GM18870 (cell line): ENCODE data around the gene MRPS15.
A peak's percentile ranks its signal among the peaks of the same experiment; 100 is the strongest.
"Not testable (repeated sequence)": the region's sequence is repeated elsewhere in the genome, so short reads cannot be mapped to it uniquely, and the experiment has no call there.

Experiments used
- ATAC-seq: cut with Tn5 transposase; IDR thresholded peaks from one replicate; pipeline ENCODE4 v1.9.1; 2021; ENCODE audit warnings: moderate library complexity; ENCODE audit not compliant: unreplicated experiment

Gene MRPS15

GRCh38 chr1:36484099-36484498 is 19.9 kb upstream of the MRPS15 start:
- no peak for ATAC-seq

DNA sequence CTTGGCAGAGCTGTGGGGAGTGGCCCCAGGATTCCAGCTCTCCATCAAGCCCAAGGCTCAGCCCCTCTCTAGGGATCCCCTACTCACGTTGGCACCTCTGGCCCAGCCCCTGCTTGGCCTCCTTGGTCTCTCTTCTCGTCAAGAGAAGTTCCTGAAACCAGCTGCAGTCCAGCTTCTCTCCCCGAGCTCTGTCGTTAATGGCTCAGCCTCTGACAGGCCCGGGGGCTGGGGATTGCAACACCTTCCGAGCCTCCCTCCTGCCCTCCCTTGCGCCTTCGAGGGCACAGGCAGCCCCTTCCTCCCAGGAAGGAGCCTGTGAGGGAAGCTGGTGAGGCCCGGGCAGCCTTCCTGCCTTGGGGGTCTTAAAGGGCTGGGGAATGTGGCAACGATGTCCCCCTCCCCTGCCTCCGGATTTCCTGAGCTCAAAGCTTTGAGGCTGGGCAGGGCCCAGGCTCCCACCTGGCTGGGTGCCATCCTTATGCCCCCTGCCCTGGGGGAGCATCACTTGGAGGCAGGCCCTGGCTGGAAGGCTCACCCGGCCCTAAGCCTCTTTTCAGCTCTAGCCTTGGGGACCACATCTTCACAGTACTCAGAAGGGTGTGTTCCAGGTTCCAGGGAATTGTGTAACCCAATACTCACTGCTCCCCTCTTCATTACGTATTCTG is 18.7 kb upstream of the MRPS15 start, which contains the start of gene CSF3R:
Gene CSF3R, minus strand, starts transcription at position 190 of the 665 bp plus-strand sequence. CDS start 3,417 bp downstream, outside the sequence.
- ATAC-seq, result no peak

DNA sequence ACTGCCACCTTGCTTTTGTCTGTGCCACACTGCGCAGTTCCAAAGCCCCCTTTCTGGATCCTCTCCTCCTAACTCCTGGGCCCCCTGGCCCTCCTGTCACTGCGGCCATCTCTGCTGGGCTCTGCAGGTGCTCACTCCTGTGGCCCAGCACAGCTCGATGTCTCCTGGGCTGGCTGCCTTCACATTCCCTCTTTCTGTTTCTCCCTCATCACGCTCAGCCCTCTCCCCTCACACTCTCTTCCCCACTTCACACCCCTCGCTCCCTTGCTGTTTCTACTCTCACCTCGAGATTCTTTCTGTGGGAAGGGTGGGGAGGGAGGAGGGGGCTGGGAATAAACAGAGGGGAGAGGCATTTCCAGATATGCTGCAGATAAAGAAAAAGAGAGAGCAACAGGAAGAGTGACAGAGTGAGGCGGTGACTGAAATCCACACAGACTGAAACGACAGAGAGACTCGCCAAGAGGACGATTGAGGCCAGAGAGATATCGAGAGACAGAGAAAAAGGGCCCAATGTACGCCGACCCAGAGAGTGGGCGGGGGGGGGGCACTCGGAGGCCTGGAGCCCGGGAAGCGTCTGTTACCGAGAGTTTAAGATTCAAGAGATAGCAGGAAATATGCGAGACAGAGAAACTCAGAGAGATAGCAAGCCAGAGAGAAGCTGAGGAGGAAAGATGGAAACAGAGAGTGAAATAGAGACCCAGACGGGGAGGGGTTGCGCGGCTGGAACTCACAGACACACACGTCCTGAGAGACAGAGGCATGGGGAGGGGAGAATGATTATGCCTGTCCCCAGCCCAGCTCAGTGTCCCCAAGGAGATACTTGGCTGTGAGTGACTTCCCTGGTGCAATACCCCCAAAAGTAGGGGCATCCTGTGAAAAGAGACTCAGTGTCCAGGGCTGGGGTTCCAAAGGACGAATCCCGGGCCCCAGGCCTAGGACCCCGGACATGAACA is 17.9 kb upstream of the MRPS15 start:
- no peak for ATAC-seq

- ATAC-seq, result no peak
These were observed 16.9 kb upstream of the MRPS15 start for GRCh38 chr1:36481091-36481490.

GRCh38 chr1:36480161-36480560 is 16.0 kb upstream of the MRPS15 start:
- ATAC-seq, result no peak

GRCh38 chr1:36479505-36480051 is 15.4 kb upstream of the MRPS15 start:
- no peak for ATAC-seq

DNA sequence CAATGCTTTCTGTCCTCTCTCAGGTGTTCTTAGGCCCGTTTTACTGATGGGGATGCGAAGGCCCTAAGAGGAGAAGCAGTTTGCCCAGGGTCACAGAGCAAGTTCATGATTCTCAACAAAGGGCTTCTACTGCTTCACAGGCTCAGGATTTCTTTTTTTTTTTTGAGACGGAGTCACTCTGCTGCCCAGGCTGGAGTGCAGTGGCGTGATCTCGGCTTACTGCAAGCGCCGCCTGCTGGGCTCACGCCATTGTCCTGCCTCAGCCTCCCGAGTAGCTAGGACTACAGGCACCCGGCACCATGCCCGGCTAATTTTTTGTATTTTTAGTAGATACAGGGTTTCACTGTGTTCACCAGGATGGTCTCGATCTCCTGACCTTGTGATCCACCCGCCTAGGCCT is 13.4 kb upstream of the MRPS15 start:
- ATAC-seq, result not testable (repeated sequence)

DNA sequence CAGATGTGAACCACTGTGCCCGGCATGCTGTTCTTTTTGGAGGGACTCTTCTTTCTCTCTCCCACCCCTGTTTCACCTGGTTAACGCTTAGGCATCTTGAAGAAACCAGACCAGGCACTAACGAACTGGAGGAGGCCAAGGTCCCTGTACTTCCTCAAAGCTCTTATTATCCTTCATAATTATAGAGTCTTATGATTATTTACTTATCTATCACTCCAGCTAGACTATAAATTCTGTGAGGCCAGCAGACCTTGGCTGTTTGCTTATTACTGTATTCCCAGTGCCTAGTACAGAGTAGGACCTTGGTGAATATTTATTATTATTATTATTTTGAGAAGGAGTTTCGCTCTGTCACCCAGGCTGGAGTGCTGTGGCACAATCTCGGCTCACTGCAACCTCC is 12.8 kb upstream of the MRPS15 start:
- no peak for ATAC-seq

DNA sequence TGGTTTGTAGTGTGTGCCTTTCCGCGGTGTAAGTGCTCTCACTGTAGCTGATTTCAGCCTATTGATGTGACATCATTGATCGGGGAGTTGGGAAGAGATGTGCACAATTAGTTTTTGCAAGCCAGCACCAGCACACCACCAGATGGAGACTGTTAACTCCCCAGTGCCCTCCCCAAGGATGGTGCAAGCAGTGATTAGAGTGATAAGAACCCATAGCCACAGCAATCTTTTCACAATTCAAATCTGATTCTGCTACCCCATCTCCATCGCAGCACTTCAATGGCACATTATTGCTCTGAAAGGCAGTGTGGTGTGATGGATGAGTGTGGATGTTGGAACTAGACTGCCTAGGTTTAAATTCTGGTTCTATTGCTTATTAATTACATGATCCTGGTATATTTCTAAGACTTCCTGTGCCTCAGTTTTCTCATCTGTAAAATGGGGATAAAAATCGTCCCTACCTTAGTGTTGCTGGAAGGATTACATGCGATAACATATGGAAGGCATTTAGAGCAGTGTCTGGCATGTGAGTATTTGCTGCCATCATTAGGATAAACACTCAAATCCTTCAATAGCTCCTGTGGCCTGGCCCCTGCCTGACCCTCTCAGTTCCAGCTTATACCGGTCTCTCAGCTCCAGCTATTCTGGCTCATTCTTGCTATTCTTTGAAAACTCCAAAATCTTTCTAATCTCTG is 11.9 kb upstream of the MRPS15 start:
- no peak for ATAC-seq

DNA sequence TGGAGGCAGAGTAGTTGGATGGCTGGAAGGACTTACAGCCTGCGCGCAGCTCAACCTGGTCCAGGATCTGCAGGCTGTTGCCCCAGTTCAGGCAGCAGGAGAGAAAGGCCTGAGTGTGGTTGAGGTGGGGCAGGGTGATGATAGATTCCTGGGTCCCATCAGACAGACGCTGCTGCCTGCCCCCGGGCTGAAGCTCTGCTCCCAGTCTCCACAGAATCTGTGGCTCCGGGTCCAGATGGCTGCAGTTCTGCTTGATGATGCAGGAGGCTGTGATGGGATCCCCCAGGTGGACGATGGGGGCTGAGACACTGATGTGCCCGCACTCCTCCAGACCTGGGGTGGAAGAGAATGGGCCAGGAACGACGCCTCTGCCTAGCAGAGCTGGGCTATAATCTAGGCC is 11.2 kb upstream of the MRPS15 start:
- no peak for ATAC-seq

- ATAC-seq, result no peak
These were observed 8.5 kb upstream of the MRPS15 start for GRCh38 chr1:36472656-36473055.

- no peak for ATAC-seq
These were observed 7.9 kb upstream of the MRPS15 start for GRCh38 chr1:36471830-36472641.

DNA sequence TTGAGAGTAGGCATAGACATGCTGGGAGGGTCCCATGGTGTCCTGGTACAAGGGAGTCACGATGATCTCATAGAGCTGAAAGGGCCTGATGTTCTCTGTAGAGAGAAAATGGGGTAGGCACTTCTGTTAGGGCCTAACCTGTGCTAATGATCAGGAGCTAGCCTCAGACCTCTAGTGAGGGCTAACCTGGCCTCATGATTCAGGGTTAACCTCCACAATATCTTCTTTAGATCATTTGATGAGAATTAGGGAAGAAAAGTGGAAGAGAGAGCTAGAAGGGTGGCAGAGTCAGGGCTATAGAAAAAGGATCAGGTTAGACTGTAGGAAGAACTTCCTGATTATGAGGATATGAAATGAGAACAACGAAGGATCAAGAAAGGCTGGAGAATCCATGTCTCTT is 5.0 kb upstream of the MRPS15 start:
- ATAC-seq, result no peak

- no peak for ATAC-seq
These were observed 3.7 kb upstream of the MRPS15 start for GRCh38 chr1:36467700-36468455.

- no peak for ATAC-seq
These were observed 2.8 kb upstream of the MRPS15 start for GRCh38 chr1:36467027-36467410.

DNA sequence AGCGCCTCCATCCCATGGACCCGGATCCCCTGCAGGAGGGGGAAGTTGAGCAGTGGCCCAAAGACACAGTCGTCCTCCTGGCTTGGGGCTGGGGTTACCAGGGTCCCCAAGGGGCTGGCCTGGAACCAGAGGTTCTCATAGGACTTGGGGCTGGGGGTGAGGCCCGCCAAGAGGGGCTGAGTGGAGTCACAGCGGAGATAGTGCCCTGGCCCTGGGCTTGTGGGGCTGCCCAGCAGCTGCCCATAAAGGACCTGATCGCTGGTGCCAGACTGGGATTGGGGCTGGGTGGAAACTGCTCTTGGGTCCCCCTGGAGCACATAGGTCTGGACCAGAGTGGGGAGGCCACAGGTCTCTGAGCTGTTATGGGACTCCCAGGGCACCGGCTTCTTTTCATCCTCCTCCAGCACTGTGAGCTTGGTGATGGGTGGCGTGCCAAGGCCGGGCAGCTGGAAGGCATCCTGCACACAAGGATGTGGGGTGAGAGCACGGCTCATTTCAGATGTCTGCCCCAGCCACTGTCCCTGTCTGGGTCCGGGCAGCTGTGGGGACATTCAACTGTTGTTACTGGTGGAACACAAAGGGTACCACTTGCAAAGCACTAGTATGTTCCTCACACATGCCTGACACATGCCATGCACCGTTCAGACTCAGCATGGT is 2.3 kb upstream of the MRPS15 start:
- no peak for ATAC-seq

DNA sequence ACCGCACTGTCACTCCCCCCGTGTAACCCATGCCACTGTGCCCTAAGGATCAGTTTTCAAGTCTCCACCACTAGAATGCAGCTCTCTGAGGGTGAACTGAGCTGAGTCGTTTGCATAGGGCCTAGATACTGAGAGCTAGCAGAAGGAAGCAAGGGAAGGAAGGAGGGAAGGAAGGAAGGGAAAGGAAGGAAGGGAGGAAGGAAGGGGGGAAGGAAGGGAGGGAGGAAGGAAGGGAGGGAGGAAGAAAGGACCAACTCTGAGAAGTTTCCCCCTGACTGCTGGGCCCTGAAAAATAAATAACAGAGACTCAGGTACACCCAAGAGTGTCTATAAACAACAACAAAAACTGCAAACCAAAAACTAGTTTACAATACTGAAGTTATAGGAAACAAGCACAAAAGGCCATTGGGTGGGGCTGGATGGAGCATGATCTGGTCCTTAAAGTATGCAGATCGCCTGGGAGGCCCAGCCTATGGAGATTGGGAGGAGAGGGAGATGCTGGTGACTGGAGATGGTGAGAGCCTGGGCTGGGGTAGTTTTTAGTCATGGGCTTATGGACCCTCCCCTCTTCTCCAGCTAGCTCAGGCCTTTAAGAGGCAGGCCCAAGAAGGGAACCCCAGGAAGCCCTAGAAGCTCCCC is 1.7 kb upstream of the MRPS15 start:
- no peak for ATAC-seq

- ATAC-seq, result peak; percentile 10
These were observed 615 bp upstream of the MRPS15 start for GRCh38 chr1:36464605-36465393.
